Smooth muscle cell (in vitro differentiated cells): ENCODE measurements around the gene PRR20G. TPM values are rescaled to one million over a fixed set of nuclear protein-coding genes. Genes with fewer than 3 reads are reported as not detected.

Experiments used
- DNase-seq: peaks from one replicate; lab custom pipeline; 2025; ENCODE audit not compliant: unreplicated experiment; lab: John Stamatoyannopoulos, UW
- H2AFZ ChIP-seq: fragments of 200-600 bp; sonication (generic); 2 replicates; pipeline ENCODE4 v1.6.0; 2016; ENCODE audit warnings: antibody characterized with exemption, low read depth, mild to moderate bottlenecking
- H3F3A ChIP-seq: fragments of 200-600 bp; sonication (generic); 2 replicates; pipeline ENCODE4 v1.6.0; 2017; ENCODE audit warnings: antibody characterized with exemption, low read depth
- H3K27ac ChIP-seq: fragments of 200-600 bp; sonication (generic); 2 replicates; pipeline ENCODE4 v1.5.1; 2016; ENCODE audit warnings: low read depth, mild to moderate bottlenecking
- H3K27me3 ChIP-seq: fragments of 200-600 bp; sonication (generic); 2 replicates; pipeline ENCODE4 v1.6.1; 2016; ENCODE audit warnings: low read depth, mild to moderate bottlenecking
- H3K36me3 ChIP-seq: fragments of 200-600 bp; sonication (generic); 2 replicates; pipeline ENCODE4 v1.5.1; 2016; ENCODE audit warnings: low read depth
- H3K4me1 ChIP-seq: fragments of 200-600 bp; sonication (generic); 2 replicates; pipeline ENCODE4 v1.5.1; 2016; ENCODE audit warnings: low read depth
- H3K4me2 ChIP-seq: fragments of 200-600 bp; sonication (generic); 2 replicates; pipeline ENCODE4 v1.6.0; 2016; ENCODE audit warnings: mild to moderate bottlenecking
- H3K4me3 ChIP-seq: fragments of 200-600 bp; sonication (generic); 2 replicates; pipeline ENCODE4 v1.5.1; 2016; ENCODE audit warnings: mild to moderate bottlenecking
- H3K79me2 ChIP-seq: fragments of 200-600 bp; sonication (generic); 2 replicates; pipeline ENCODE4 v1.6.0; 2016; ENCODE audit warnings: low read depth, mild to moderate bottlenecking
- H3K9ac ChIP-seq: fragments of 200-600 bp; sonication (generic); 2 replicates; pipeline ENCODE4 v1.6.0; 2016; ENCODE audit warnings: low read depth
- H3K9me3 ChIP-seq: fragments of 200-600 bp; sonication (generic); replicated peaks from 2 replicates; pipeline ENCODE4 v1.5.1; 2016; ENCODE audit warnings: low read depth
- H4K20me1 ChIP-seq: fragments of 200-600 bp; sonication (generic); 2 replicates; pipeline ENCODE4 v1.6.0; 2016; ENCODE audit warnings: low read depth
- CTCF ChIP-seq: fragments of 200-600 bp; sonication (generic); IDR thresholded peaks from 2 replicates; pipeline ENCODE4 v1.5.1; 2017; ENCODE audit warnings: borderline replicate concordance, mild to moderate bottlenecking, antibody characterized with exemption; ENCODE audit not compliant: insufficient read depth, poor library complexity, severe bottlenecking
- WGBS: methylation state at CpG from one replicate; pipeline ENCODE4 v1.1.7; 2016; ENCODE audit warnings: low lambda C conversion rate; 5-methylcytosine and 5-hydroxymethylcytosine counted together
- polyA plus RNA-seq: library from polyadenylated mRNA; unstranded; fragments of >200 nt; fragmentation: Nextera tagmentation; extraction: Ambion mirVana; gene quantifications from 2 replicates; pipeline ENCODE4 v1.2.1, GENCODE V29; 2016
- total RNA-seq: library from RNA; depleted of rRNA; stranded (reverse); fragments of >200 nt; gene quantifications from 2 replicates; pipeline ENCODE4 v1.2.3, GENCODE V29; 2014

PRR20G gene
- total and polyA plus RNA-seq, 2 experiments from 2014 or later: not detected

- H3K9ac ChIP-seq: no peak overlapping the region
- no peak overlapping the region for H3K4me2 ChIP-seq
- peaks cover 10% of the 10 kb centered on the region for H3K27me3 ChIP-seq
- 74% methylated on average over 4 of the region's 4 CpGs for WGBS
- no peaks in the 10 kb centered on the region for H3F3A ChIP-seq
- no peaks in the 10 kb centered on the region for H3K9me3 ChIP-seq
- H3K27ac ChIP-seq: no peak overlapping the region
- no peaks in the 10 kb centered on the region for H3K4me1 ChIP-seq
- no peaks in the 10 kb centered on the region for H3K79me2 ChIP-seq
- H3K4me3 ChIP-seq: no peak overlapping the region
- H3K36me3 ChIP-seq: no peaks in the 10 kb centered on the region
- no peak for TF ChIP-seq CTCF
- no peak for DNase-seq
- H4K20me1 ChIP-seq: no peaks in the 10 kb centered on the region
- H2AFZ ChIP-seq: no peak overlapping the region
These were observed 20.1 kb upstream of the PRR20G start for GRCh38 chr3:127307916-127308315.

- H3K4me1 ChIP-seq: no peaks in the 10 kb centered on the region
- no peaks in the 10 kb centered on the region for H3K9me3 ChIP-seq
- peaks cover 17% of the 10 kb centered on the region for H3K27me3 ChIP-seq
- no peak overlapping the region for H3K9ac ChIP-seq
- H3K27ac ChIP-seq: no peak overlapping the region
- no peak overlapping the region for H3K4me3 ChIP-seq
- H3K4me2 ChIP-seq: no peak overlapping the region
- H3K36me3 ChIP-seq: no peaks in the 10 kb centered on the region
- no peaks in the 10 kb centered on the region for H3K79me2 ChIP-seq
- no peak for TF ChIP-seq CTCF
- no peak for DNase-seq
- H2AFZ ChIP-seq: no peak overlapping the region
- 82% methylated on average over 10 of the region's 10 CpGs for WGBS
- H3F3A ChIP-seq: no peaks in the 10 kb centered on the region
- H4K20me1 ChIP-seq: no peaks in the 10 kb centered on the region
These were observed 19.4 kb upstream of the PRR20G start for GRCh38 chr3:127307112-127307835.

GRCh38 chr3:127306361-127307111 is 18.7 kb upstream of the PRR20G start:
- Histone ChIP-seq H3K9ac (no peak overlapping the region), H3K79me2 (no peaks in the 10 kb centered on the region), H2AFZ (no peak overlapping the region), H3K4me2 (no peak overlapping the region), H3F3A (no peaks in the 10 kb centered on the region), H3K36me3 (no peaks in the 10 kb centered on the region), H3K4me1 (no peaks in the 10 kb centered on the region), H4K20me1 (no peaks in the 10 kb centered on the region), H3K27me3 (peaks cover 24% of the 10 kb centered on the region), H3K4me3 (no peak overlapping the region), H3K27ac (no peak overlapping the region), H3K9me3 (no peaks in the 10 kb centered on the region)
- no peak for TF ChIP-seq CTCF
- DNase-seq: no peak
- 82% methylated on average over 18 of the region's 18 CpGs for WGBS
